Nephron progenitor cell (in vitro differentiated cells): ENCODE data around the gene TFPI.

Experiments used
- DNase-seq: peaks from one replicate; pipeline ENCODE4 v3.0.0; 2021
- H3K27ac Mint-ChIP-seq: 2 replicates; pipeline ENCODE4 v1.8.0; 2021; ENCODE audit warnings: mild to moderate bottlenecking, moderate library complexity, mixed read lengths
- H3K27me3 Mint-ChIP-seq: 2 replicates; pipeline ENCODE4 v1.8.0; 2021; ENCODE audit warnings: mild to moderate bottlenecking, low read depth, mixed read lengths; ENCODE audit not compliant: poor library complexity
- H3K36me3 Mint-ChIP-seq: 2 replicates; pipeline ENCODE4 v1.8.0; 2021; ENCODE audit warnings: low read depth, mixed read lengths
- H3K4me1 Mint-ChIP-seq: 2 replicates; pipeline ENCODE4 v1.8.0; 2021; ENCODE audit warnings: mixed read lengths
- H3K4me3 Mint-ChIP-seq: 2 replicates; pipeline ENCODE4 v1.8.0; 2021; ENCODE audit warnings: mild to moderate bottlenecking, moderate library complexity, mixed read lengths
- H3K9me3 Mint-ChIP-seq: 2 replicates; pipeline ENCODE4 v1.8.0; 2021; ENCODE audit warnings: mild to moderate bottlenecking, moderate library complexity, mixed read lengths
- CTCF ChIP-seq: fragments of 200-600 bp; sonication (generic); IDR thresholded peaks from 2 replicates; pipeline ENCODE4 v1.5.0; 2021; ENCODE audit warnings: antibody characterized with exemption

The TFPI gene

GRCh38 chr2:187415449-187415848 lies 138.8 kb downstream of the TFPI start:
- Mint-ChIP-seq H3K27ac (no peak overlapping the region), H3K4me3 (no peak overlapping the region), H3K9me3 (peaks cover 7% of the 10 kb centered on the region), H3K4me1 (no peaks in the 10 kb centered on the region), H3K27me3 (no peaks in the 10 kb centered on the region), H3K36me3 (no peaks in the 10 kb centered on the region)
- no peak for TF ChIP-seq CTCF
- DNase-seq: no peak
